IMR-90 (cell line): ENCODE results near the gene OAF.

ENCODE experiments used
- CTCF ChIP-seq: conservative IDR thresholded peaks from 2 replicates; pipeline ENCODE4 v1.5.1; 2012; ENCODE audit warnings: mild to moderate bottlenecking, low read depth, low read length, improper control_type of control experiment
- MXI1 ChIP-seq: IDR thresholded peaks from 2 replicates; pipeline ENCODE4 v1.6.1; 2012; ENCODE audit warnings: low read depth, mild to moderate bottlenecking, low read length, moderate library complexity, borderline replicate concordance

GRCh38 chr11:120231963-120232362 is 21.1 kb downstream of the OAF start:
- TF ChIP-seq CTCF = no peak
- no peak for TF ChIP-seq MXI1
